ENCODE results near the gene RBM27. TPM values are rescaled to one million over a fixed set of nuclear protein-coding genes. Genes with fewer than 3 reads are reported as not detected.
A peak's percentile ranks its signal among the peaks of the same experiment; 100 is the strongest.
"Not testable (repeated sequence)": the region's sequence is repeated elsewhere in the genome, so short reads cannot be mapped to it uniquely, and the experiment has no call there.

Gene RBM27
- total RNA-seq, 2 donors from 2014 or later: 34.0 to 35.8 TPM

- no peak for TF ChIP-seq CTCF (IDR thresholded peaks at IDR 0.05)
- Histone ChIP-seq H3K27ac (no peak overlapping the region), H3K36me3 (no peaks in the 10 kb centered on the region), H3K4me3 (no peak overlapping the region), H3K4me1 (ENCODE audit: control insufficient read depth in 1 of 2, low read depth in 2 of 2) (peaks cover 3 to 7% of the 10 kb centered on the region in 2 donors), H3K27me3 (replicated peaks; ENCODE audit: insufficient read depth) (no peaks in the 10 kb centered on the region), H3K9me3 (no peaks in the 10 kb centered on the region)
- DNase-seq (ENCODE audit: low spot score) (no peak), ATAC-seq (ENCODE audit: insufficient number of reproducible peaks, low FRiP score, low read depth) (no peak)
These were observed 4.1 kb upstream of the RBM27 start for GRCh38 chr5:146199176-146199815.

GRCh38 chr5:146201795-146202194 lies 1.6 kb upstream of the RBM27 start:
- DNase-seq (ENCODE audit: low spot score); H3K9me3 ChIP-seq; H3K27me3 ChIP-seq (replicated peaks; ENCODE audit: insufficient read depth); H3K4me3 ChIP-seq; ATAC-seq (ENCODE audit: insufficient number of reproducible peaks, low FRiP score, low read depth); H3K36me3 ChIP-seq; H3K27ac ChIP-seq: not testable (repeated sequence)
- H3K4me1 ChIP-seq (ENCODE audit: control insufficient read depth in 1 of 2, low read depth in 2 of 2): peaks cover 25 to 32% of the 10 kb centered on the region in 2 donors

DNA sequence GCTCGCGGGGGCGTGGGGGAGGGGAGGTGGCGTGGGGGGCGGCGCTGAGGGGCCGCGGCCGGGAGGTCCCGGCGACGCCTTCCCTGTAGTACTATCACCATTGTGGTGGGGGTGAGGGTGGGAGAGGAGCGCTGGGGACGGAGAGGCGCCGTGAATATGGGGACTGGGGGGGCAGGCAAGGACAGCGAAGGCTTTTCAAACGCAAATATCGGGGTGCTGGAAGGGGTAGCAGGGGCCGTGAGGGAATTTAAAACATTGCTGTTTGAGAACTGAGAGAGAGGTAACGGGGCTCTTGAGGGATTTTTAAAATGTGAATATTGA lies 427 bp downstream of the RBM27 start:
- ATAC-seq (ENCODE audit: insufficient number of reproducible peaks, low FRiP score, low read depth) (peak; percentile 16), DNase-seq (ENCODE audit: low spot score) (no peak)
- no peak for TF ChIP-seq CTCF (IDR thresholded peaks at IDR 0.05)
- H3K27me3 ChIP-seq (replicated peaks; ENCODE audit: insufficient read depth): no peaks in the 10 kb centered on the region
- H3K27ac ChIP-seq: peak overlapping the region; percentile 80 to 90
- H3K9me3 ChIP-seq: no peaks in the 10 kb centered on the region
- H3K4me3 ChIP-seq: peak overlapping the region; percentile 91
- H3K4me1 ChIP-seq (ENCODE audit: control insufficient read depth in 1 of 2, low read depth in 2 of 2): peaks cover 29 to 45% of the 10 kb centered on the region in 2 donors
- no peaks in the 10 kb centered on the region for H3K36me3 ChIP-seq

DNA sequence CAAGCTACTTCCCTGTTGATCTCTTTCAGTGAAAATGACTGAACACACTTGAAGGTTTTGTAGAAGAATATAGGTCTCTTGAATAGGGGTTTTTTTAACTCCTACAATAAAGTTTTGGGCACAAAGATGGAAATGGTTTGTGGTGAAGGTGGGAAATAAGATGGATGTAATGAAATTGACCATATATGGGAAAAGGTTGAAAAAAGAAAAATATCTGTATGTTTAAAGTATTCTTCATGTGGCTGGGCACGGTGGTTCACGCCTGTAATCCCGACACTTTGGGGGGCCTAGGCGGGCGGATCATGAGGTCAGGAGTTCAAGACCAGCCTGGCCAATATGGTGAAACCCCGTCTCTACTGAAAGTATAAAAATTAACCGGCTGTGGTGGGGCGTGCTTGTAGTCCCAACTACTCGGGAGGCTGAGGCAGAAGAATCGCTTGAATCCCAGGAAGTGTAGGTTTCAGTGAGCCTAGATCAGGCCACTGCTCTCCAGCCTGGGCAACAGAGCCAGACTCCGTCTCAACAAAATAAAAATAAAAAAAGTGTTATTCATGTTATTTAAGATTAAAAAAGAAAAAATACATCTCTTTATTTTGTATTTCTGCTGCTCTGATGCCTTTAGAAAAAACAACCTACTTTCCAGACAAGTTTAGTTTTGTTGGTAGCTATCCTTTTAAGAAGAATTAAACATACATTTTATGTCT lies 2.2 kb downstream of the RBM27 start:
- Histone ChIP-seq H3K4me3 (peak overlapping the region; percentile 91), H3K36me3 (no peaks in the 10 kb centered on the region), H3K27ac (peak overlapping the region in 1 of 2 donors; percentile 44), H3K9me3 (no peaks in the 10 kb centered on the region), H3K4me1 (ENCODE audit: control insufficient read depth in 1 of 2, low read depth in 2 of 2) (peaks cover 41 to 63% of the 10 kb centered on the region in 2 donors), H3K27me3 (replicated peaks; ENCODE audit: insufficient read depth) (no peaks in the 10 kb centered on the region)
- DNase-seq (ENCODE audit: low spot score) (no peak), ATAC-seq (ENCODE audit: insufficient number of reproducible peaks, low FRiP score, low read depth) (no peak)
- no peak for TF ChIP-seq CTCF (IDR thresholded peaks at IDR 0.05)

DNA sequence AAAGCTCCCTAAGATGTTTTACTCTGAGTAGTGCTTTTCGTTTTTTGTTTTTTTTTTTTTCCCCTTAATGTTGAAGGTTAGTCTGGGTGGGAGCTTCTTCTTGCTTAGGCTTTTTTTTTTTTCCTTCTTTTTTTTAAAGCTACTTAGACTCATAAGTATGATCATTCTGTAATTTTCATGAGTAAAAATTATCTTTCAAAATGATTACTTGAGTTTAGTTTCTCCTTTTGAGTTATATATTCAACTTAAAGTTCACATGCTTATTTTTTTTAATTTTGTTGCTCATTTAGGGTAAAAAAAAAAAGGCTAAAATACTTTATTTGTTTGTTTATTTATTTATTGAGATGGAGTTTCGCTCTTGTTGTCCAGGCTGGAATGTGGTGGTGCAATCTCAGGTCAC lies 2.9 kb downstream of the RBM27 start:
- H3K9me3 ChIP-seq: no peaks in the 10 kb centered on the region
- H3K4me3 ChIP-seq: no peak overlapping the region
- TF ChIP-seq CTCF (IDR thresholded peaks at IDR 0.05): no peak
- DNase-seq (ENCODE audit: low spot score) (no peak), ATAC-seq (ENCODE audit: insufficient number of reproducible peaks, low FRiP score, low read depth) (no peak)
- peak overlapping the region in 1 of 2 donors; percentile 6 for H3K27ac ChIP-seq
- H3K36me3 ChIP-seq: no peaks in the 10 kb centered on the region
- H3K27me3 ChIP-seq (replicated peaks; ENCODE audit: insufficient read depth): no peaks in the 10 kb centered on the region
- H3K4me1 ChIP-seq (ENCODE audit: control insufficient read depth in 1 of 2, low read depth in 2 of 2): peaks cover 41 to 64% of the 10 kb centered on the region in 2 donors

All from thoracic aorta (tissue), 2 donors.